D721Med (cell line): ENCODE data around the gene PRAMEF11.
"Not testable (repeated sequence)": the region's sequence is repeated elsewhere in the genome, so short reads cannot be mapped to it uniquely, and the experiment has no call there.

Experiments
- DNase-seq: peaks from one replicate; pipeline ENCODE4 v3.0.0; 2011; ENCODE audit warnings: low spot score; ENCODE audit not compliant: insufficient read length
- FAIRE-seq: peaks from 2 replicates; lab custom pipeline; 2011; peaks lifted over from hg19 to GRCh38; lab: Jason Lieb, UNC
- CTCF ChIP-seq: IDR thresholded peaks from 2 replicates; pipeline ENCODE4 v1.5.1; 2012; ENCODE audit warnings: mild to moderate bottlenecking, control low read depth; ENCODE audit not compliant: insufficient read depth; ENCODE audit errors: missing control alignments

Gene PRAMEF11

GRCh38 chr1:12831310-12831709 is at the start of gene PRAMEF11:
Gene PRAMEF11, minus strand, starts transcription at chr1:12831410. Its CDS starts 2,621 bp downstream, at chr1:12828789.
- not testable (repeated sequence) for FAIRE-seq, DNase-seq

GRCh38 chr1:12878453-12878852 is 47.2 kb upstream of the PRAMEF11 start:
- not testable (repeated sequence) for FAIRE-seq, DNase-seq

- DNase-seq, FAIRE-seq: not testable (repeated sequence)
Observed at GRCh38 chr1:12863131-12863880, 32.1 kb upstream of the PRAMEF11 start.

GRCh38 chr1:12856786-12857185 is 25.6 kb upstream of the PRAMEF11 start, which contains the start of gene PRAMEF2:
Gene PRAMEF2, plus strand, starts transcription at chr1:12857086. Its CDS starts 1,924 bp downstream, at chr1:12859010.
- FAIRE-seq, DNase-seq: not testable (repeated sequence)

GRCh38 chr1:12851779-12852178 is 20.6 kb upstream of the PRAMEF11 start:
- TF ChIP-seq CTCF: no peak
- no peak for DNase-seq
- FAIRE-seq: no peak

GRCh38 chr1:12848620-12849019 is 17.4 kb upstream of the PRAMEF11 start, which contains the start of gene HNRNPCL1:
Gene HNRNPCL1, minus strand, starts transcription at chr1:12848720. Its CDS starts 431 bp downstream, at chr1:12848289.
- FAIRE-seq, DNase-seq: not testable (repeated sequence)

- DNase-seq, FAIRE-seq: not testable (repeated sequence)
Observed at GRCh38 chr1:12833251-12833650, 2.0 kb upstream of the PRAMEF11 start.

- DNase-seq, FAIRE-seq: not testable (repeated sequence)
Observed at GRCh38 chr1:12819061-12819460, 12.1 kb downstream of the PRAMEF11 start.

GRCh38 chr1:12811409-12811784 is 19.8 kb downstream of the PRAMEF11 start:
- no peak for TF ChIP-seq CTCF
- no peak for FAIRE-seq
- DNase-seq: no peak

GRCh38 chr1:12810691-12811408 is 20.4 kb downstream of the PRAMEF11 start:
- DNase-seq (no peak), FAIRE-seq (no peak)
- no peak for TF ChIP-seq CTCF

- no peak for TF ChIP-seq CTCF
- FAIRE-seq: no peak
- no peak for DNase-seq
Observed at GRCh38 chr1:12809933-12810332, 21.3 kb downstream of the PRAMEF11 start.
